Stimulated activated CD8-positive, alpha-beta memory T cell treated with anti-CD3 and anti-CD28 coated beads, Interleukin-15, amount 100 ng/mL, for 4 hours (primary cell): ENCODE results near the gene ROMO1.
"Not testable (repeated sequence)": the region's sequence is repeated elsewhere in the genome, so short reads cannot be mapped to it uniquely, and the experiment has no call there.

Experiments used
- DNase-seq, 2 donors: peaks; one replicate each; pipeline ENCODE4 v3.0.0-alpha.2; 2020; ENCODE audit warnings: low read depth in 2 of 2

The ROMO1 gene

GRCh38 chr20:35710039-35710438 lies 10.8 kb downstream of the ROMO1 start:
- DNase-seq: no peak

- no peak for DNase-seq
These were observed 11.8 kb downstream of the ROMO1 start for GRCh38 chr20:35710884-35711587.

- no peak for DNase-seq
These were observed 12.5 kb downstream of the ROMO1 start for GRCh38 chr20:35711588-35712209.

GRCh38 chr20:35713120-35713519 lies 13.9 kb downstream of the ROMO1 start:
- not testable (repeated sequence) for DNase-seq

GRCh38 chr20:35714127-35714526 lies 14.9 kb downstream of the ROMO1 start:
- DNase-seq: no peak

- no peak for DNase-seq
These were observed 16.4 kb downstream of the ROMO1 start for GRCh38 chr20:35715652-35716051.

GRCh38 chr20:35716330-35716729 lies 17.1 kb downstream of the ROMO1 start:
- no peak for DNase-seq

GRCh38 chr20:35718321-35718720 lies 19.1 kb downstream of the ROMO1 start:
- DNase-seq: not testable (repeated sequence)

GRCh38 chr20:35718972-35719635 lies 19.9 kb downstream of the ROMO1 start:
- no peak for DNase-seq

GRCh38 chr20:35719717-35720116 lies 20.5 kb downstream of the ROMO1 start:
- DNase-seq: no peak

- DNase-seq: no peak
These were observed 21.2 kb downstream of the ROMO1 start for GRCh38 chr20:35720165-35721123.

- DNase-seq: no peak
These were observed 22.0 kb downstream of the ROMO1 start for GRCh38 chr20:35721219-35721618.

GRCh38 chr20:35721621-35722020 lies 22.4 kb downstream of the ROMO1 start:
- no peak for DNase-seq

GRCh38 chr20:35723275-35723639 lies 24.1 kb downstream of the ROMO1 start:
- not testable (repeated sequence) for DNase-seq

- not testable (repeated sequence) for DNase-seq
These were observed 24.6 kb downstream of the ROMO1 start for GRCh38 chr20:35723652-35724320.

GRCh38 chr20:35724321-35725230 lies 25.4 kb downstream of the ROMO1 start:
- DNase-seq: no peak

GRCh38 chr20:35726842-35727711 lies 27.9 kb downstream of the ROMO1 start:
- DNase-seq: no peak

GRCh38 chr20:35729283-35729807 lies 30.1 kb downstream of the ROMO1 start:
- DNase-seq: no peak
